Nucleus accumbens (tissue), 56 donors: ENCODE data around the gene FRMD3.

Experiments
- DNase-seq, 56 donors: peaks; one replicate each; lab custom pipeline; 2025; lab: John Stamatoyannopoulos, UW

The FRMD3 gene

DNA sequence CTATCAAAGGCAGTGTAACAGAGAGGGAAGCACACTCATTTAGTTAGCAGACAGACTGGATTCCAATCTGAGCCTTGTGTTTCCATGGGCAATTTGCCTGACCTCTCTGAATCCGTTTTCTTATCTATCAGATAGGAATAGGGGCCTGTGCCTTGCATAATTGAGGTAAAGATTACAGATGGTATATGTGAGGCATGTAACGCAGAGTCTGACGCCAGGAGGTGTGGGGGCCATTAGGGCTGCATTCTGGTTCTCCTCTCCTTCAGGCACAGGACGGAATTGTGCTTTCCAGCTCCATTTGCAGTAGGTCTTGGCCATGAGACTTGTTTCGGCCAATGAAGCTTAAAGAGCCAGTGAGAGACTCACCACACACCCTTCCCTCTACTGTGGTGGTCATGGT is 97.6 kb downstream of the FRMD3 start:
- no peak for DNase-seq

DNA sequence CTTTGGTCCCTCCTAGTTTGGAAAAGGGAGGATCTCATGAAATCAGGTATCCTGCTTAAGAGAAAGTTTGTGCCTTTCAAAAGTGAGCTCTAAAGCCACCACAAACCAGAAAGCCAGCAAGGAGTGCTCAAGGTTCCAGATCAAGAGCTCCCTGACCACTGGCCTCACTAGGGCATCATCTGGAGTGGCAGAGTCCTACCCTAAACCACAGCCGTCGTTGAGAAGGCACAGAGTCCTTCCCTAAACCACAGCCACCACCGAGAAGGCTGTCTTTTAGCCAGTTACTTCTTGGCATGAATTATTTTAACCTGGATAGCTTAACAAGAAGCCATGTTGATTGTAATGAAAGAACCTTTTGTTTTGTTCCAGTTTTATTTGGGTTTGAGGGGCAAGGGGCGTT is 102.9 kb downstream of the FRMD3 start:
- DNase-seq = no peak

DNA sequence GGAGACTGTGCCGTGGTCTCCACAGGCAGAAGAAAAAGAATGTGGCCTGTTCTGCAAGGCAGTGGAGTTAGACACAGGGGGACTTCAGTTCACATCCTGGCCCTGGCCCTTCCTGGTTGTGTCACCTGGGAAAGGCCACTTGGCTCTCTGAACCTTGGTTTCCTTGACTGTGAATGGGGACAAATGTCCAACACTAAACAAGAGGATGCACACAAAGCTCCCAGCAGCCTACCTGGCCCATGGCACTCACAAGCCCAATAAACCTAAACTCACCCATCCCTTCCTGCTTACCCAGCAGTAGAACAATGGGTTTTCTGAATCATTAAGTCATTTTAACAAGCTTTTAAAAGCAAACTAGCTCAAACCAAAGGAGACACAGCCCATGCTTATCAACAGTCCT is 103.9 kb downstream of the FRMD3 start:
- no peak for DNase-seq

DNA sequence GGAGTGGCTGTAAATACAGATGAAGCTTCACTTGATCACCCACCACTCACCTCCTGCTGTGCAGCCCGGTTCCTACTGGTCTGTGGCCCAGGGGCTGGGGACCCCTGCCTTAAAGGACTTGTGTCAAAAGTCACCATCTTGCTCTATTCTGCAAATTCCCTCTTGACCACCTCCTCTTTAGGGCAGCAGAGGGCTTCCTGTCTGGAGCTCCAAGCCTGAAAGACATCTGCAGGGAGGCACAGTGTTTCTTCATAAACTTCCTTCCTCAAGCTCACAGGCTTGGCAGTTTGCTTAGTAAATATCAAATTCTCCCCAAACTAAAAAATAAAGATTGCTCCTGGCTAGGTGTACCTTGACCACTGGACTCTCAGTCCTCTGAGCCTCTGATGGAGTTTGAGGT is 104.4 kb downstream of the FRMD3 start:
- DNase-seq = no peak

DNA sequence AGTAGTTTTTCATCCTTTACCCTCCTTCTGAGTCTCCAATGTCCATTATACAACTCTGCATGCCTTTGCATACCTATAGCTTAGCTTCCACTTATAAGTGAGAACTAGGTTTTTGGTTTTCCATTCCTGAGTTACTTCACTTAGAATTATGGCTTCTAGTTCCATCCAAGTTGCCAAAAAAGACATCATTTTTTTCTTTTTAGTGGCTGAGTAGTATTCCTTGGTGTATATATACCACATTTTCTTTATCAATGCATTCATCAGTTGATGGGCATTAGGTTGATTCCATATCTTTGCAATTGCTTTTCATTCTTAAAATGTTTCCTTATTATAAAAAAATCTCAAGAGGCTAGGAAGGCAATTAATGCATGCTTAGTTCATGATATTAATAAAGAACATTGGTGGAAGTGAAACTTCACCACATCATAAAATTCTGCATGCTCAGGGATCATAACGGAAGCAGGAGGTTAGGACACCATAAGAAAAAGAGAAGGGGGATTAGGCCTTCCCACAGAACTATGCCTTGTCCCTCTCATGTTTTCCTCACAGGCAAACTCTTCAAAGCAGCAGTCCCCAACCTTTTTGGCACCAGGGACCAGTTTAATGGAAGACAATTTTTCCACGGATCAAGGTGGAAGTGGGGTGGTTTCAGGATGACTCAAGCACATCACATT is 105.2 kb downstream of the FRMD3 start:
- DNase-seq = no peak

DNA sequence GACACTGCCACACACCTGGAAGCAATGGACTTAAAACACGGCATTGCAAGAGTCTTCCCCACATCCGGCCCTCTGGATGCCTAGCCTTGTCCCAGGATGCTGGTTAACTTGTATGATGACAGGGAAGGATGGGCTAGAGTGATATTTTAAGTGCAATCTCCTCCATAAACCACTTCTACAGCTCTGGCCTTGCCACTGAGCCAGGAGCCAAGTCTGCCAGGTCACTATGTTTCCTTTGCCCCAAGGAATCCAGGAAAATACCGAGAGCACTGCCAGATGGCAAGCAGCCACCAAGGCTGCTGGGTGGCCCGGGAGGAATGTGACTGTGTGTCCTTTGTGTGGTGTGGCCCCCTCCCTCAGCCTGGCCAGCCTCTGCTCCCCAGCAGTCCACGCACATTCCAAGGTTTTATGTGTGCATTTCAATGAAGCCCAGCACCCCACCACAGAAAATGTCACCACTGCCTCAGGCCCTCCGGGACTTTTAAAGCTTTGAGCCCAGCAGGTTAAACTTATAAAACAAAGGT is 106.0 kb downstream of the FRMD3 start:
- DNase-seq = peak in 44 of 56 donors; percentile 3 to 76 (median 22)

DNA sequence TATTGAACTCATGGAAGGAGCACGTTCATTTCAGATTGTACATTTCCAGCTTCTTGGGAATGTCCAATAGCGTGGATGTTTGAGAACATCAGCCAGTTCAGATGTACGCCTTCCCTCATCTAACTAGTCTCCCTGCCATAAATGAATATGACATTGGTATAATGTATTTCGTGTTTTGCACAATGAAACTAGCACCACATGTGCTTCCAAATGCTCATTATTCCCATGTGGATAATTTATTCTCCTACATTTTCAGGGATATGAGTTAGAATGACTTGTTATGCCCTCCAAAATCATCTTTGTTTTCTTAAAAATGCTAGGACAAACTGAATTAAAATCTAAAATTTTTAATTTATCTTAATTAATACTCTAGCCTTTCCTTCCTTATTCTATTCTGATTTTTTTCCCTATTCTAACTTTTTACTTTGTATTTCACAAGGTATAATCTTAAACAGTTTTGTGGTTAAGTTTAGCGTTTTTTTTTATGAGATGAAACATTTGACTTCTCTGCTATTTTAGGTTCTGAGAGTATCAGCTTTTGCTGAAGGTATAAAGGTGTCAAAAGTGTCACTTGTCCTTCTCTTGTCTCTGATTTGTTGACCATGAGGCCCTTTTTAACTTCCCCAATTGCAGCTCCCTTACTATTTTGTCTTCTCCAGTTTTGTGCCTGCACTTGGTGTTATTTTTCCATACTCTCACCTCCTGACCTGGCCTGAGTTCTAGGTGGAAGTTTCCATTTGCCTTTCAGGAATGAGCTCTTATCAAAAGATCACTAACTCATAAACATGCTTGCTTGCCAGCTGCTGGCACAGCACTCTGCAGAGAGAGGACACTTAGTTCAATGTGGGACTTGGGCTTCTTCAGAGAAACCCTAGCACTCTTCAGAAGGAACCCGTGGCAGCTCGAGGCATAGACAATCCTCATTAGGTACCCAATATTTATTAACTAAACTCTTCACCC is 106.8 kb downstream of the FRMD3 start:
- no peak for DNase-seq

DNA sequence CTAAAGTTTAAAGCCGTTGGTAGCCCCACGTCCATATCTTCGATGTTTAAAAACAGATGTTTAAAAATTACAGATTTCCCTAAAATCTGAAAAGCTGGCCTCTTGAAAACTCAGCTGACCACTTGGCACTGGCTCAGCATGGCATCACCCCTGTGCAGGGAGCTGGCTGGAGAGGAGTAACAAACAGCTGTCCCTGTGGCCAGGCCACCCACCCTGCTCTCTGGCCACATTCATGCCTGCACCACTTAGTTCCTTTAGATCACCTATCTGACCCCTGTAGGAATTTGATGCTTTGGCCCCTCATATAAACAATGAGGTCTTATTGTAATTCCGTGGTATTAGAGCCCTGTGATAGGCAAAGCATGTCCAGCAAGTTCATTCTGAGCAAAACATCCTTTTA is 107.5 kb downstream of the FRMD3 start:
- no peak for DNase-seq

DNA sequence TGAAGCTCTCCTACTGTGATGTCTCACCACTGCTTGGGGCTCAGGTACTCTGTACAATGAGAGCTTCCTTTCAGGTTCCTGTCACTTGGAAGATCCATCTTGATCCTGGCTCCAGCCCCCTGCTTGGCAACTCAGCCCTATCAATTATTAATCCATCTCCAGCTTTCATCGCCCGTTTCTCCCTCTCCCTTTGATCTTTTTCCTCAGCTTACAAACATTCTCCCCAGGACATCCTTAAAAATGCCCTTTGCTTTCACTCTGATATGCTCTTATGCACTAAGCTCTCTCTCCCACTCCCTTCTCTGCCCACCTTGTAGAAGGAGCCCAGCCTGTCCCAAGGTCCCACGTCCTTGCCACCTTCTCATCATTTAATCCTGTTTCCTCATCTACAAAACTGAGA is 109.0 kb downstream of the FRMD3 start:
- no peak for DNase-seq

DNA sequence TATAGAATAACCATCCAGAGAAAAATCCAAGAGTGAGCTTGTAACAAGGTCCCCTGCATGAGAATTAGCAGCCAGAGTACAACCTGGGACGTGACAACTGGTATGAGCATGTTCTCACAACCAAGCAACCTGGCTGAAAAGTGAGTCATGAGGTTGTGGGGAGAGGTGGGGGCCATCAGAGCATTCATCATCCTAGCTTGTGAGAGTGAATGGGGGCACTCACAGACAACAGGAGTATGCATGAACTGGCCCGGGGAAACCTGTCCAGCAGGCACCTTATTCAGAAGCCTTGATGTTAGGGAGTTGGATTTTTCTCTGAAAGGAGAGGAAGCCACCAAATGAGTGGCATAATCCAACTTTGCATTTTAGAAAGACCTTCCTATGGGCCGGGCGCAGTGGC is 113.0 kb downstream of the FRMD3 start:
- DNase-seq = no peak

DNA sequence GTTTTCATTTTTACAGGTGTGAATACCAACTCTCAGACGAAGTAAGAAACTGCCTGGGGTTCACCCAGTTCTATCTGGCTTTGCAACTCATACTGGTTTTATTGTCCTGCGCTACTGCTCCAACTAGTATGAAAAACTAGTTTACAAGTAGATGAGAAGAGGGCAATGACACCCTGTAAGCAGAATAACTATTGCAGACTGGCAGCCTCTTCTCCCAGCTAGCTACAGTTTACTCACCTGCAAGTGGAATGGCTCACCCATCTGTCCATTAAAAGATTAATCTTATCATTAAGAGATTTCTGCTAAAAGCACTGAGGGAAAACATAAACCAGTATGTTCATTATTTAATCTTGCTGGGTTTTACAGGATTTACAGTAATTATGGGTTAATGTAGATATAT is 113.4 kb downstream of the FRMD3 start:
- DNase-seq = no peak

DNA sequence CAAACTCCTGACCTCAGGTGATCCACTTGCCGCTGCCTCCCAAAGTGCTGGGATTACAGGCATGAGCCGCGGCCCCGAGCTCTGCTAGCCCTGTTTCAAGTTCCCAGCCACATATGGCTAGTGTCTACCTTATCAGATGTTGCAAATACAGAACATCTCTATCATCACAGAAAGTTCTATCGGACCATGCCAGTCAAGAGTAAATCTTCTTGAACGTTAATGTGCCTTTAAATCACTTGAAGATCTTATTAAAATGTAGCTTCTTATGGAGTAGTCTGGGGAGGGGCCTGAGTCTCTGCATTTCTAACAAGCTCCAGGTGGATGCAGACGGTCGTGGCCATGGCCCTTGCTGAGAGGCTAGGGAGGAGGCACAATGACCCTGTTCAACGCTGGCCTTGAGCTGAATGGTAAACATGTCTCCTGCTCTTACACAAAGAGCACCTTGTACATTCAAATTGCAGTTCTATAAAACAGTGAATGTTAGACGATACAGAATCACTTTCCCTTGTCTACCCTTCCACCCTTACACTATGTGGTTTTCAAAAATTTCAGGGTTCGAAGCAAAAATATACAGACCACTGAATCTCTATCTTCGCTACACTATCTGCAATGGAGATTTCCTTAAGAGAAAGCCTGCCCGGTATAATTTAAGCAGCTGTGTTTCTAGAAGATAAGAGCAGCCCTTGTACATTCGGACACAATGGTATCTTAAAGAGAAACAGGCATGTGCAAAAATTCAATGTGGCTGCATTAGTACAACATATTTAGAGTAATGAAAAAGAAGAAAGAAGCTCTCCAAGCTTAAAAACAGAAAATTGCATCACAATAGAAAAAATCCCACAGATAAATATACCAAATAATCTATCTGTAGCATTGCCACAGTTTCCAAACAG is 114.1 kb downstream of the FRMD3 start:
- no peak for DNase-seq

DNA sequence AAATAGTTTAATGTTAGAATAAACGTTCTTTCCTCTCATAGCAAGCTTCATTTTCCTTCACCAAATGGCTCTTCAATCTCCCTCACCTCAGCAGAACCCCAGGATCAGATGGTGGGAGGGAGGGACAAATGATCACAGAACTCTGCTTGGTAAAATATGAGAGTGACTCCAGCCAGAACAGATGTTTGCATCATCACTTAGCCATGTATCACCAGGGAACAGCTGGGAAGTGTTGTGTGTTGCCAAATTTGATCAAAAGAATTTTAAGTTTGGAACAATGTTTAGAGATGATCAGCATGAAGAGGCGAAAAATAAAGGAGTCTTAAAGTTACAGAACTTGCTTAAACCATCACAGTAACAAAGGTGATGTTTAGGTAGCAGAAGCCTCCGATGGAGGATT is 115.7 kb downstream of the FRMD3 start:
- DNase-seq = no peak

DNA sequence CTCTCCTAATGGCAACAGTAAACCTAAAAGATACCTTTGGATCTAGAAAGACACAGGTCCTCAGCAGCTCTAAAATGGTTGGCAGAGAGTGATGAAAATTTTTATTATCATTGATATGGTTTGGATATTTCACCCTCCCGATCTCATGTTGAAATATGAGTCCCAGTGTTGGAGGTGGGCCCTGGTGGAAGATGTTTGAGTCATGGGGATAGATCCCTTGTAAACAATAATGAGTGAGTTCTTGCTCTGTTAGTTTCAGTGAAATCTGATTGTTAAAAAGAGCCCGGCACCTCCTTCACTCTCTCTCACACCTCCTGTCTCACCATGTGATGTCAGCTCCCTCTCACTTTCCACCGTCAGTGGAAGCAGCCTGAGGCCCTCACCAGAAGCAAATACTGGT is 117.7 kb downstream of the FRMD3 start:
- DNase-seq = no peak

DNA sequence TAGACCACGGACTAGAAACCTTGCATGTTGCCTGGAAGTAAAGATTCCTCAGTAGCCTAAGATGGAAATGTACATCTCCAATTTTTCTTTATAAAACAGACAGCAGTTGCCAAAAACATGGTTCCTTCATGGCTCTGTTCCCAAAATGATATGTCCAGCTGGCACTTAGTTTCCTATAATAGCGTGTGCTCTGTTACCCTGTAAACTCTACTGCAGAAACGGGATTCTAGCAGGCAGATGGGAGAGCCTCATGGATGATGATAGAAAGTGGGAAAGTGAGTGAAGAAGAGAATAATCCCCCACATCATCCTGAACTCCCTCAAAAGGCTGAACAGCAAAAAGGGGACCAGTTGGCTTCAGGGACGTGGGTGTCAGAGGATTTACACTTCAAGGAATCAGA is 118.2 kb downstream of the FRMD3 start:
- DNase-seq = no peak

DNA sequence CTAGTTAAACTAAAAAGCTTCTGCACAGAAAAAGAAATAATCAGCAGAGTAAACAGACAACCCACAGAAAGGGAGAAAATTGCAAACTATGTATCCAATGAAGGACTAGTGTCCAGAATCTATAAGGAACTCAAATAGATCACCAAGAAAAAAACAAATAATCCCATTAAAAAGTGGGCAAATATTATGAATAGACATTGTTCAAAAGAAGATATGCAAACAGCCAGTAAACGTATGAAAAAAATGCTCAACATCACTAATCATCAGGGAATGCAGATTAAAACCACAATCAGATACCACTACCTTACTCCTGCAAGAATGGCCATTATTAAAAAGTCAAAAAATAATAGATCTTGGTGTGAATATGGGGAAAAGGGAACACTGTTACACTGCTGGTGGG is 119.9 kb downstream of the FRMD3 start:
- no peak for DNase-seq

DNA sequence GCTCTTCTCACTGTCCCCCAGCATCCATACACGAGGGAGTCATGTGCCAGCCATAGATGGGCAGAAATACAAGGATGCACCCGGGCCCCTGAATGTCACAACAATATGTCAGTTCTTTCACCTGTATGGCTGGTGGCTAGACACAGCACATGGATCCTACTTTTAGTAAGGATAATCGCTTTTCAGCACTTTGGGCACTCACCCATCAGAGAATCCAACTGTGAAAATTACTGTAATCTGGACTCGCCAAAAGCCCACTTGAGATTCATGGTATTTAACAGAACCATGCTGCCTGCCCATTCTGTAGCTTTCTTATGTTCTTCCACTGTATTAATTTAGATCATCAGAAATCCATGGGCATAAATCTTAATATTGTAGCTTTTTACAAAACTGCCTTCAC is 124.8 kb downstream of the FRMD3 start:
- no peak for DNase-seq

DNA sequence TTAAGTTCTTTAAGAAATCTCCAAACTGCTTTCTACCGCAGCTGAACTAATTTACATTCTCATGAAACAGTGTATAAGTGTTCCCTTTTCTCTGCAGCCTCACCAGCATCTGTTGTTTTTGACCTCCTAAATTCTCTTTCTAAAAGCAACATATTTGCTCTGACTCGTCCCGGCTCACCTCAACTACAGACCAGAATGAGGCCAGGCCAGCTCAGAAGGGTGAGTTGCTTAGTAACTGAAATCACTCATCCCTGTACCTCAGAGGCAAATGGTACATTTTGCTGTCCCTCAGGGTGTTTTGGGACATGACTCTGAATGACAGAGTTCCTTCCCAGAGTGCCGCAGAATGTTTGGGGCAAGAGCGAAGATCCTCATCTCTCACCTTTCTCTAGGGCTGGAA is 127.5 kb downstream of the FRMD3 start:
- no peak for DNase-seq

DNA sequence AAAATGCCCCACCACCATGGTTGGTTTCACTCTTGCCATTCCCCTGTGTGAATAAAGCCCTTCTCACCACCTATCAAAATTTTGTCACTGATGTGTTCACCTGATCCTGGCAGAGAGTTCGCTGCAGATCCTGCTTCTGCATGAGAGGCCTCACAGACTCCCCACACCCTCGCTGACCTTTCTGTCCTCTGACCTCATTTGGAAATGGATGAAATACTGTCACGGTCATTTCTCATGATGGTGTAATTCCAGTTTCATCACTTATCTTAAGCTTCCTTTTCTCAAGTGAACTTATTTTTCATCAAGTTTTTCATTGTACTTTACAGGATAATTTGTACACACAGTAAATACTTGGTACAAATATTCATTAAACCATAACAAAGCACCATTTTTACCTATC is 131.3 kb downstream of the FRMD3 start:
- no peak for DNase-seq

DNA sequence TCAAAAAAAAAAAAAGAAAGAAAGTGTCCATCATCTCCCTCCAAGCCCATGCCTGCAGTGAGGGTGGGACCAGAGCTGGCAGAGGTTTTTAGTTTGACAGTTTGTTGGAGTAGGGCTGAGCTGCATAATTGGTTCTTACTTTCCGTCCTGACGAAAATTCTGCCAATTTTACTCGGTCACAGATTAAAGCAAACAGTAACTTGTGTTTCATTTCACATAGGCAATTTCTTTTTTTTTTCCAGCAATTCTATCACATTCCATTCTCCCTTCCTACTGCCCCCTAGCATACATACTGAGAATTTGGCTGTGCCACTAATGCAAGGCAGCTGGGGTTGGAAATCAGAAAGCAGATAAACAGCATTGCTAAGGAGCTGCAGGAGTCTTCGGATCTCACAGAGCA is 132.4 kb downstream of the FRMD3 start:
- no peak for DNase-seq
